Gastrocnemius medialis (tissue), 4 donors: ENCODE results near the gene TRIM42.

Source experiments
- POLR2A ChIP-seq, 2 donors: fragments of 450-650 bp; IDR thresholded peaks; one replicate each; pipeline ENCODE4 v1.6.1; 2017; ENCODE audit warnings: antibody characterized with exemption in 2 of 2, mild to moderate bottlenecking in 2 of 2, moderate library complexity in 2 of 2
- TF ChIP-seq, protein P1 (sequence below), 5 experiments: fragments of 450-650 bp in 3 of 5; fragments of 200-600 bp in 2 of 5; sonication (generic) in 2 of 5; IDR thresholded peaks in 4 of 5; conservative IDR thresholded peaks in 1 of 5; 1 replicate in 4 of 5; 2 replicates in 1 of 5; pipeline ENCODE4 v1.5.1; 2016 to 2019; ENCODE audit warnings: antibody characterized with exemption in 5 of 5, mild to moderate bottlenecking in 3 of 5, moderate library complexity in 3 of 5

DNA sequence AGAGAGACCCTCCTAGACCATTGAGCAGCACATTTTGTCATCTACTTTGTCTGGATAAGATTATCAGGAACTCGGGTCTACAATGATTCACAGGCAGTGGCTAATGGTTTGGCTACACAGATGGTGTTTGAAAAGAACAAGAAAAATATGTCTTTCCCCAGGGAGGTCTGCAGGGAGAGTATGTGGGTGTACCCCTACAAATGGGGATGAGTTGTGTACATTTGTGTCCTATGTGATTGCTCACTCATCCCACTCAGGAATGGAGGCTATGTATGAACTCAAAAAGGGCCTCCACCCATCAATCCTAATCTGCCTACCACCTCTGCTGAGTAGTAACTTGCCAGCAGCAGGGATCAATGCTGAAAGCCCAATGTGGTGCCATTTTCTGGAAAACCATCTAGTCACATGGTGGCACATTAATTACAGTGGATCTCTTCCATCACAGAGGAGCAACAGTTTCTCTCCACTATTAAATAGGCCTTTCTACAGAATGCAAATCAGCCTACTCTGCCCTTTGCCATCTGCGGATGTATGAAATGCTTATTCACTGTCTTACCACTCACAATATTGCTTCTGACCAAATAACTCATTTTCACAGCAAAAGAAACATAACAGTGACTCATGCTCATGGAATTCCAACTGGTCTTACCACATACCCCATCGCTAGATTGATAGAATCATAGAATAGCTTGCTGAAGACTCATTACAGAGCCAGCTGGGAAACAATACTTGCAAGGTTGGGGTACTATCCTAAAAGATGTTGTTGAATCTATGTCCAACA, 48.3 kb upstream of the TRIM42 start:
- TF ChIP-seq, protein P1, sequence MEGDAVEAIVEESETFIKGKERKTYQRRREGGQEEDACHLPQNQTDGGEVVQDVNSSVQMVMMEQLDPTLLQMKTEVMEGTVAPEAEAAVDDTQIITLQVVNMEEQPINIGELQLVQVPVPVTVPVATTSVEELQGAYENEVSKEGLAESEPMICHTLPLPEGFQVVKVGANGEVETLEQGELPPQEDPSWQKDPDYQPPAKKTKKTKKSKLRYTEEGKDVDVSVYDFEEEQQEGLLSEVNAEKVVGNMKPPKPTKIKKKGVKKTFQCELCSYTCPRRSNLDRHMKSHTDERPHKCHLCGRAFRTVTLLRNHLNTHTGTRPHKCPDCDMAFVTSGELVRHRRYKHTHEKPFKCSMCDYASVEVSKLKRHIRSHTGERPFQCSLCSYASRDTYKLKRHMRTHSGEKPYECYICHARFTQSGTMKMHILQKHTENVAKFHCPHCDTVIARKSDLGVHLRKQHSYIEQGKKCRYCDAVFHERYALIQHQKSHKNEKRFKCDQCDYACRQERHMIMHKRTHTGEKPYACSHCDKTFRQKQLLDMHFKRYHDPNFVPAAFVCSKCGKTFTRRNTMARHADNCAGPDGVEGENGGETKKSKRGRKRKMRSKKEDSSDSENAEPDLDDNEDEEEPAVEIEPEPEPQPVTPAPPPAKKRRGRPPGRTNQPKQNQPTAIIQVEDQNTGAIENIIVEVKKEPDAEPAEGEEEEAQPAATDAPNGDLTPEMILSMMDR (IDR thresholded peaks at IDR 0.05 in 4 of 5, conservative IDR thresholded peaks at IDR 0.05 in 1 of 5): no peak
- TF ChIP-seq POLR2A (IDR thresholded peaks at IDR 0.05): no peak
